Fibroblast of skin of left quadriceps (primary cell): ENCODE results near the gene SYT15B.
"Not testable (repeated sequence)": the region's sequence is repeated elsewhere in the genome, so short reads cannot be mapped to it uniquely, and the experiment has no call there.

ENCODE experiments used
- DNase-seq, 2 experiments: peaks; one replicate each; pipeline ENCODE4 v3.0.0-alpha.2; 2013; ENCODE audit warnings: low read depth in 2 of 2

Gene SYT15B

GRCh38 chr10:47725740-47726139 lies 37.7 kb downstream of the SYT15B start:
- not testable (repeated sequence) for DNase-seq

- not testable (repeated sequence) for DNase-seq
Observed at GRCh38 chr10:47725047-47725446, 38.3 kb downstream of the SYT15B start.

- DNase-seq = not testable (repeated sequence)
Observed at GRCh38 chr10:47724119-47724518, 39.3 kb downstream of the SYT15B start.

GRCh38 chr10:47723362-47723761 lies 40.0 kb downstream of the SYT15B start:
- DNase-seq = not testable (repeated sequence)

GRCh38 chr10:47717011-47717769 lies 46.2 kb downstream of the SYT15B start:
- DNase-seq = not testable (repeated sequence)
